ENCODE measurements around the gene CEP41. TPM values are rescaled to one million over a fixed set of nuclear protein-coding genes. Genes with fewer than 3 reads are reported as not detected.

Gene CEP41
- polyA plus RNA-seq, 1 donor from 2014 or later: 47.0 TPM

- no peak overlapping the region for H3K4me3 ChIP-seq (ENCODE audit: low read length)
- no peak for TF ChIP-seq POLR2AphosphoS5 (IDR thresholded peaks at IDR 0.05)
- TF ChIP-seq TAF1 (IDR thresholded peaks at IDR 0.05; ENCODE audit: low read depth): no peak
- no peak for TF ChIP-seq RAD21 (conservative IDR thresholded peaks at IDR 0.05)
- TF ChIP-seq EP300 (conservative IDR thresholded peaks at IDR 0.05; ENCODE audit: poor library complexity, severe bottlenecking): no peak
- TF ChIP-seq CTCF (IDR thresholded peaks at IDR 0.05; ENCODE audit: poor library complexity, severe bottlenecking): no peak
- TF ChIP-seq MXI1 (conservative IDR thresholded peaks at IDR 0.05; ENCODE audit: poor library complexity, severe bottlenecking): no peak
- TF ChIP-seq EZH2 (IDR thresholded peaks at IDR 0.05; ENCODE audit: borderline replicate concordance, insufficient read depth, low read length, poor library complexity, severe bottlenecking): no peak
- TF ChIP-seq REST (IDR thresholded peaks at IDR 0.05; ENCODE audit: borderline replicate concordance): no peak
- no peak for TF ChIP-seq SMC3 (conservative IDR thresholded peaks at IDR 0.05; ENCODE audit: poor library complexity)
Measured at GRCh38 chr7:130346941-130347340, 93.9 kb downstream of the CEP41 start.

DNA sequence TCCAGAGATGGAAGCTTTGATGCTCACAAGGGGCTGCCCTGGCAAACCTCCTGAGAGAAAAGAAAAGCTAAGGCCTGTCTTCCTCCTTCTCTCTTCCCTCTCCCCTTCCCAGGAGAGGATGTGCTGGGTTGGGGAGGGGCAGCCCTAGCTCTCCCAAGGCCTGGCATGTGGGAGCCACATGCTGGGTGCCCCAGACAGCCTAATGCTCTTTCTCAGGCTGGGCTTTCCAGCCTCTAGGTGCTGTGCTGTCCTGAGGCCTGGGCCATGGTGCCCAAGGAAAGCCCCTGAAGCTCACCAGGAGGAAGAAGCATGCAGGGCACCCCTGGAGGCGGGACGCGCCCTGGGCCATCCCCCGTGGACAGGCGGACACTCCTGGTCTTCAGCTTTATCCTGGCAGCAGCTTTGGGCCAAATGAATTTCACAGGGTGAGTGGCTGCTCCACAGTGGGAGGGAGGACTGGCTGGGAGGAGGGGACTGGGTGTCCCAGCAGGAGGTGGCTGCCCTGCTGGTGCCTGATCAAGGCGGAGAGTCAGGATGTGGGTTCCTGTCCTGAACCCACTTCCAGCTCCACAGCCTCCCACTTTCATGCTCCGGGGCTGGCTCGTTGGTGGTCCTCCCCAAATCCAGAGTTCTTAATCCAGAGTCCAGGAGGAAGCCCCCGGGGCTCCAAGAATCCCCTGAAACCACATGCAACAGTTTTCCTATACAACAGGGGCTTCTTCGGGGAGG is 94.5 kb downstream of the CEP41 start:
- no peak overlapping the region for H3K4me3 ChIP-seq (ENCODE audit: low read length)
- no peaks in the 10 kb centered on the region for H3K36me3 ChIP-seq (ENCODE audit: insufficient read depth, low read length)
- H3F3A ChIP-seq (ENCODE audit: insufficient read depth, low read length, poor library complexity, severe bottlenecking): no peaks in the 10 kb centered on the region
- H3K9me3 ChIP-seq (ENCODE audit: low read length): no peaks in the 10 kb centered on the region
- H3K27me3 ChIP-seq (ENCODE audit: insufficient read depth, low read depth, low read length): no peaks in the 10 kb centered on the region
- H3K4me2 ChIP-seq (ENCODE audit: low read length): no peak overlapping the region
- no peaks in the 10 kb centered on the region for H4K20me1 ChIP-seq (ENCODE audit: insufficient read depth)
- H3K9me2 ChIP-seq (ENCODE audit: insufficient read depth, low read length): no peaks in the 10 kb centered on the region
- TF ChIP-seq REST (IDR thresholded peaks at IDR 0.05; ENCODE audit: borderline replicate concordance): no peak
- TF ChIP-seq TAF1 (IDR thresholded peaks at IDR 0.05; ENCODE audit: low read depth): no peak
- TF ChIP-seq EZH2 (IDR thresholded peaks at IDR 0.05; ENCODE audit: borderline replicate concordance, insufficient read depth, low read length, poor library complexity, severe bottlenecking): no peak
- no peak for TF ChIP-seq RAD21 (conservative IDR thresholded peaks at IDR 0.05)
- no peak overlapping the region for H2AFZ ChIP-seq (ENCODE audit: low read depth, low read length)
- H3K9ac ChIP-seq (ENCODE audit: low read length): peak overlapping the region; percentile 55
- peak overlapping the region; percentile 81 for H3K27ac ChIP-seq (ENCODE audit: low read length)
- no peaks in the 10 kb centered on the region for H3K79me2 ChIP-seq (replicated peaks; ENCODE audit: insufficient read depth, low read length)

More at GRCh38 chr7:130346941-130347340, 93.9 kb downstream of the CEP41 start:
- Histone ChIP-seq H2AFZ (ENCODE audit: low read depth, low read length) (no peak overlapping the region), H3K27me3 (ENCODE audit: insufficient read depth, low read depth, low read length) (no peaks in the 10 kb centered on the region), H3K27ac (ENCODE audit: low read length) (peak overlapping the region; percentile 81), H3K9ac (ENCODE audit: low read length) (no peak overlapping the region), H4K20me1 (ENCODE audit: insufficient read depth) (no peaks in the 10 kb centered on the region), H3K4me2 (ENCODE audit: low read length) (no peak overlapping the region), H3K36me3 (ENCODE audit: insufficient read depth, low read length) (no peaks in the 10 kb centered on the region), H3K79me2 (replicated peaks; ENCODE audit: insufficient read depth, low read length) (no peaks in the 10 kb centered on the region), H3K9me2 (ENCODE audit: insufficient read depth, low read length) (no peaks in the 10 kb centered on the region), H3K9me3 (ENCODE audit: low read length) (no peaks in the 10 kb centered on the region), H3F3A (ENCODE audit: insufficient read depth, low read length, poor library complexity, severe bottlenecking) (peaks cover 3% of the 10 kb centered on the region)

All from neural cell (in vitro differentiated cells).